ENCODE data around the gene THYN1.

DNA sequence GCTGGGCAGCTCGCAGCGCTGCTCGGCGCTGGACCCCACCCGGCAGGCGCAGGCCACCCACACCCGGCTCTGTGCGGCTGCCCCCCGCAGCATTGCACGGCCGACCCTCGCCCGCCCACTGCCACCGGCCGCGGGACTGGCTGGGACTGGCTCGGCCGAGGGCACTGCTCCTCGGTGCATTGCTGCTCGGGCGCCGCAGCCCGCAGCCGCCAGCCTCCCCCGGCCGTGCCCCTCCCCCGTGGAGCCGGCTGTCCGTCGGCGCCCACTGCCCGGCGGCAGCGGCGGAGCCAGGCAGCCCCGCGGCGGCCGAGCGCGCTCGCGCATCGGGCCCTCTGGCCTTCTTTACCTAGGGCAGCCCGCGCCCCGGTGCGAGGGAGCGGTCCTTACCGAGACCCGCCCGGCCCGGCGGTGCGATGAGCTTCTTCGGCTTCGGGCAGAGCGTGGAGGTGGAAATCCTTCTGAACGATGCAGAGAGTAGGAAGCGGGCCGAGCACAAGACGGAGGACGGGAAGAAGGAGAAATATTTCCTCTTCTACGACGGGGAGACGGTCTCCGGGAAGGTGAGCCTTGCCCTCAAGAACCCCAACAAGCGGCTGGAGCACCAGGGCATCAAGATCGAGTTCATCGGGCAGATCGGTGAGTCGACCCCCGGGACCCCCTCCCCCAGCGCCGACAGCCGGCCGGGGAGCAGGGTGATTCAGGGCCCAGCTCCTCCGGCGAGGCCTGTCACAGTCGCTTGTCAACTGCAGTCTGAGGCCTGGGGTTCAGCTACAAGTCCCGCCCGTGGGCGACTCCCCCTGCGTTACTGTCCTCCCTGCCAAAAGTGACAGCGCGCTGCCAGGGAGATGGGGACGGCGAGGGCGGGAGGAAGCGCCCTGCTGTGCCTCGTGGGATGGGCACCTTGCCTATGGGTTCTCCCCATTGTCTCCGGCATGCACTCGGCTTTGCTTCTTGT lies 28.2 kb downstream of the THYN1 start:
- TF ChIP-seq, protein P1, sequence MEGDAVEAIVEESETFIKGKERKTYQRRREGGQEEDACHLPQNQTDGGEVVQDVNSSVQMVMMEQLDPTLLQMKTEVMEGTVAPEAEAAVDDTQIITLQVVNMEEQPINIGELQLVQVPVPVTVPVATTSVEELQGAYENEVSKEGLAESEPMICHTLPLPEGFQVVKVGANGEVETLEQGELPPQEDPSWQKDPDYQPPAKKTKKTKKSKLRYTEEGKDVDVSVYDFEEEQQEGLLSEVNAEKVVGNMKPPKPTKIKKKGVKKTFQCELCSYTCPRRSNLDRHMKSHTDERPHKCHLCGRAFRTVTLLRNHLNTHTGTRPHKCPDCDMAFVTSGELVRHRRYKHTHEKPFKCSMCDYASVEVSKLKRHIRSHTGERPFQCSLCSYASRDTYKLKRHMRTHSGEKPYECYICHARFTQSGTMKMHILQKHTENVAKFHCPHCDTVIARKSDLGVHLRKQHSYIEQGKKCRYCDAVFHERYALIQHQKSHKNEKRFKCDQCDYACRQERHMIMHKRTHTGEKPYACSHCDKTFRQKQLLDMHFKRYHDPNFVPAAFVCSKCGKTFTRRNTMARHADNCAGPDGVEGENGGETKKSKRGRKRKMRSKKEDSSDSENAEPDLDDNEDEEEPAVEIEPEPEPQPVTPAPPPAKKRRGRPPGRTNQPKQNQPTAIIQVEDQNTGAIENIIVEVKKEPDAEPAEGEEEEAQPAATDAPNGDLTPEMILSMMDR (IDR thresholded peaks at IDR 0.05) = no peak
- TF ChIP-seq POLR2AphosphoS5 (IDR thresholded peaks at IDR 0.05) (no peak), POLR2A (IDR thresholded peaks at IDR 0.05) (no peak)
